ENCODE results near the gene RAMP2.
"Not testable (repeated sequence)": the region's sequence is repeated elsewhere in the genome, so short reads cannot be mapped to it uniquely, and the experiment has no call there.

The RAMP2 gene

DNA sequence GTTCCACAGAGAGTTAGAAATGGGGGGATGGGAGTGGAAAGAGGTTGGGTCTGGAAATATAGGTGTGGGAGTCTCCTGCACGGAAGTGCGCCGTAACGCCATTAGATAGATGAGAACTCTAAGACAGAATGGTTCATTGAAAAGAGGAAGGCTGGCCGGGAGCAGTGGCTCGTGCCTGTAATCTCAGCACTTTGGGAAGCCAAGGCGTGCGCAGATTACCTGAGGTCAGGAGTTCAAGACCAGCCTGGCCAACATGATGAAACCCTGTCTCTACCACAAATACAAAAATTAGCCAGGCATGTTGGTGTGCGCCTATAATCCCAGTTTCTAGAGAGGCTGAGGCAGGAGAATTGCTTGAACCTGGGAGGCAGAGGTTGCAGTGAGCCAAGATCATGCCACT, 7.0 kb downstream of the RAMP2 start:
- not testable (repeated sequence) for DNase-seq (ENCODE audit: low read depth, low spot score)

DNA sequence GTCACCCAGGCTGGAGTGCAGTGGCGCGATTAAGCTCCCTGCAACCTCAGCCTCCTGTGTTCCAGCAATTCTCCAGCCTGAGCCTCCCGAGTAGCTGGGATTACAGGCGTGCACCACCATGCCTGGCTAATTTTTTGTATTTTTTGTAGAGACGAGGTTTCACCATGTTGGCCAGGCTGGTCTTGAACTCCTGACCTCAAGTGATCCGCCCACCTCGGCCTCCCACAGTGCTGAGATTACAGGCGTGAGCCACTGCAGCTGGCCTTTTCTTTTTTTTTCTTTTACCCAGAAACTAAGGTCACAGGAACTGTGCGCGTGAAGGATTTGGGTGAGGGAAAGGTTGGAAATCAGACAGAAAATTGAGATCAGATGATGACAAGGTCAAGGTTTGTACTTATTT, 8.9 kb downstream of the RAMP2 start:
- DNase-seq (ENCODE audit: low read depth, low spot score), result not testable (repeated sequence)

DNA sequence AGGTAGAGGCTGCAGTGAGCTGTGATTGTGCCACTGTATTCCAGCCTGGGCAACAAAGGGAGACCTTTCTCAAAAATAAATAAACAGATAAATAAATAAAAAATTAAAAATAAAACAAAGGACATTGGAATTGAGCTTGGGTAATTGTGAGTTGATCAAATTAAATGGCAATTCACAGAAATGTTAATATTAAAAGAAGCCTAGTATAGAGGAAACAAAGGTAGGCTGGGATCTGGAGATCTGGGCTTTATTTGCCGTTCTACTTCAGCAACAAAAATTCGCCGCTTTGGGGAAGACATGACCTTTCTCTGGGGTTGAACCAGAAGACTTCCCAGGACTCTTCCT, 11.9 kb downstream of the RAMP2 start:
- no peak for DNase-seq (ENCODE audit: low read depth, low spot score)

DNA sequence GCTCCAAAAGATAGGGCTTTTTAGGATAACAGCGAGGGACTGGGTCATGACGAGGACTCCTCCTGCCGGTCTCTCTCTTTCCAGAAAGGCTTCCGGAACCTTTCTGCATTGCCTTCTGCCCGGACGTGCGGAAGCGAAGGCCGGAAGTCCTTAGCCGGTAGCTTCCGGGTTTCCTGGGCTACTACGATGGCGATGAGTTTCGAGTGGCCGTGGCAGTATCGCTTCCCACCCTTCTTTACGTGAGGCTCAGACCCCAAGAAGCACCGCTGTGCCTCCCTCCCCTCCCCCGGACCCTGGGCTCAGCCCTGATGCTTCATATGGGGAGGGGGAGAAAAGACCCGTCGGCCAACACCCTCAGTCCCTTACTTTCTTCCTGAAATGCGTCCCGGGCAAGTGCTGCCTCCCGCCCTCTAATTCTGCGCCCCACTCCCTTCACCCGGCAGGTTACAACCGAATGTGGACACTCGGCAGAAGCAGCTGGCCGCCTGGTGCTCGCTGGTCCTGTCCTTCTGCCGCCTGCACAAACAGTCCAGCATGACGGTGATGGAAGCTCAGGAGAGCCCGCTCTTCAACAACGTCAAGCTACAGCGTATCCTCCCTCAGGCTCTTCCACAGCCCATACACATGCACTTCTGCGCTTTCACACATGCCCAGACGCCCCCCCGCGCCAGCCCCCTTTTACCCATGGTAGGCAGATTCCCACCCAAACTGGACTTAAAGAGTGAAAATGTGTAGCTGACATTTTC, 12.4 kb downstream of the RAMP2 start, which contains the start of gene VPS25:
VPS25 (plus strand) TSS at position 160 of the 746 bp plus-strand sequence; CDS start at position 187, 27 bp downstream.
- peak; percentile 85 for DNase-seq (ENCODE audit: low read depth, low spot score)

DNA sequence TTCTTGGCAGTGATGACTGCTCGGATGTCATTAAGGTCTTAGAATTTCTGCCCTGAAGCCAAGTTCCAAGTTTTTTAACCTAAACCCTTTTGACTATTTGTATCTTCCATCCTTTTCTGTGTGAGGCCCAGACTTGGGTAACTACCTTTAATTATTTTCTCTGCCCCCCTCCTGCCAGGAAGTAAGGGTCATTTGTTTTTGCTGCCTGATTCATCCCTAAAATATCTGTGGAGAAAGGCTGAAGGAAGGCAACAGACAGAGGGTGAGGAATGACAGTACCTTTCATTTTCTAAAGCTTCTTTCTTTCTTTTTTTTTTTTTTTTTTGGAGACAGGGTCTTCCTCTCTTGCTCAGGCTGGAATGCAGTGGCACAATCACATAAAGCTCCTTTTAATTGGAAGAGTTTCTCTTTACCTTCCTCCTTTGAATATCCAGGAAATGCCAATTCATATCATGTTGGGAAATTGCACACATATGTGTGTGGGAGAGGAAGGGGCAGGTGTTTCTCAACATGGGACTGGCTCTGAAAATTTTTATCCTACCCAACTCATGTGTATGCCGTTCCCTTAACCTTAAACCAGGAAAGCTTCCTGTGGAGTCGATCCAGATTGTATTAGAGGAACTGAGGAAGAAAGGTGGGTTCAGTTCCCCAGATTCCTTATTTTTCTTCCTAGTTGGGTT, 13.2 kb downstream of the RAMP2 start:
- DNase-seq (ENCODE audit: low read depth, low spot score), result no peak

DNA sequence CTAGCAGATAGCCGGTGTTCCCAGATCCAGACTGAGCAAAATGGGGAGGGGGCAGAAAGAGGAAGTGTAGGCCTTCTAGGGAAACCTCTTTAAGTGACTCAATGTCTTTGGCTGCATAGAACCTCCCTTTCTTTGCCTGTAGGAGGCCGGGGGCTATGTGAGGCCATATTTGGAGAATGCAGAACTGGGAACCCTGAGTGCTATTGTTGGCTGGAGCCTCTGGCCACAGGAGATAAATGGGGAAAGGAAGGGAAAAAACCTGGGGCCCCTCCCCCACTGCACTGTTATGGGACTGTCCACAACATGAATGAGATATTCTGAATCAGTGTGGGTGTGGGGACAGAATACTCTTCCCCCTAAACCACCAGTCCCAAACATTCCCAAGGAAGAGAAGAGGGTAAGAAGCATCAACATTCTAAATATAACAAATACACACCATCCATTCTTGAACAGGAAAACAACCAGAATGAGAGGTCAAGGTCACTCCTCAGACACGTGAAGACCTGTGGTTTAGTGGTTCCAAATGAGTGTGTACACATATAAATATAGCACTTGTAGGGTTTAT, 14.6 kb downstream of the RAMP2 start:
- DNase-seq (ENCODE audit: low read depth, low spot score), result peak; percentile 13

DNA sequence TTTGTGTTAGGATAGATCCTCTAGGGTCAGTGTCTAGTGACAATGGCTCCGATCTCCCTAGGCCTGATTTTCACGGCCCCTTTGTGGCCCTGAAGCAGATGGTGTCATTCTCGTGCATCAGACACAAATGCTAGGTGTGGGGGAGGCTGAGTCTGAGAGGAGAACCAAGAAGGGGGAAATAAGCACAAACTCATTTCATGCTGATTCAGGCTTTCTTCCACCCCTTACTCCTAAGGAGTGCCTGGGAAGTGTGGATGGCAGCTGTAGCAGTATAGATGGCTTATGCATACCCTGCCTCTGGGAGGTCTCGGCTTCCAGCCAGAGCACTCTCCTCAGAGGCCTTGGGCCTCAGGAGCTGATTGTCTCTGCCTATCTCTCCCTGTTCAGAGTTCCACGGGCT, 17.5 kb downstream of the RAMP2 start:
- no peak for DNase-seq (ENCODE audit: low read depth, low spot score)

DNA sequence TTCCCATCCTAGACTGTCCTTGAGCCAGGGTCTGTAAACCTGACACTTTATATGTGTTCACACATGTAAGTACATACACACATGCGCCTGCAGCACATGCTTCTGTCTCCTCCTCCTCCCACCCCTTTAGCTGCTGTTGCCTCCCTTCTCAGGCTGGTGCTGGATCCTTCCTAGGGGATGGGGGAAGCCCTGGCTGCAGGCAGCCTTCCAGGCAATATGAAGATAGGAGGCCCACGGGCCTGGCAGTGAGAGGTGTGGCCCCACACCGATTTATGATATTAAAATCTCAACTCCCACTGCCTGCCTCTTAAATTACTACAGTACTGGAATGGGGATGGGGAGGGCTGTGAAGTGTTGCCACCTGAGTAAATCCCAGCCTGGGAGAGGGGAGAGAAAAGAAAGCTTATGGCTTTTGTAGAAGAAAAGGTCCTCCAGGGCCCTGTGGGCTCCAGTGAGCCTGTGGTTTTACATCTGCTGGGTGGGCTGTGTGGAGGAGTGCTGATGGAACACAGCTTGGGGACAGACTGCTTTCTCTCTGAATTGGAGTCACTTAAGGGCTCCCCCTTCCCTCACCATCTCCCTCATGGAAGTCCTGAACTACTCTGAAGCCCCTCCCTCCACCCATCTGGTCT, 18.4 kb downstream of the RAMP2 start:
- DNase-seq (ENCODE audit: low read depth, low spot score), result peak; percentile 10

DNA sequence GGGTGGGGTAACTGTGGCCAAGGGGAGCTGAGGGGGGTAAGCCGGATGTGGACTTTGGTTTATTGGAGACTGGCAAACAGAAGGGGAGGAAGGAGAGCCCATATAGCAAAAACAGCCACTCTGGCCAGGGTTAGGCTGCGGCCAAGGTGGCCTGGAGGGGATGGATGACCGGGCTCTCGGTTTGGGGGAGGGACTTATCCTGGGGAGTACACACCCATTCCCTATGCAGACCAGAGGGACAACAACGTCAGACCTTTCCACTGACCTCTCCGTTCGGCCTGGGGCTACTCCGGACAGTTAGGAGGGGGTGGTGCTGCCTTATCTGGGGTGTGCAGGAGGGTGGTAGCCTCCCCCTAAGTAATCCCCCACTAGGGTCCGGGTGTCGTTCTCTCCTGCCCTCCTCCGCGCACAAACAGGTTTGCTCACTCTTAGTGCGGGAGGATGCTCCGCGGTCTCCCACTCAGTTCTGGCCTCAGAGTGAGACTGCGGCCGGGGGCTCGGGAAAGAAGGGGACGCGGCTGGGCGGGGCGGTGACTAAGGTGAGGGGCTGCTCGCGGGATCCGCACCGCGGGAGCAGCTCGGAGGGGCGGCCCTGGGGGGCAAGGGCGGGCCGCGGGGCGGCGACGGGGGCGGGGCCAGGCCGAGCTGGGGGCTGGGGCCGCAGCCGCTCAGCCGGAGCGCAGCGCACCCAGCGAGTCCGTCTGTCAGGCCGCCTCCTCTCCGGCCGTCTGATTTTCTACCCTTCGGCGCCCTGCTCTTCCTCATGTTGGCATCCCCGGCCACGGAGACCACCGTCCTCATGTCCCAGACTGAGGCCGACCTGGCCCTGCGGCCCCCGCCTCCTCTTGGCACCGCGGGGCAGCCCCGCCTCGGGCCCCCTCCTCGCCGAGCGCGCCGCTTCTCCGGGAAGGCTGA, 19.2 kb downstream of the RAMP2 start, which contains the start of gene WNK4:
WNK4 (plus strand) TSS at position 675 of the 915 bp plus-strand sequence; CDS start at position 764, 89 bp downstream.
- DNase-seq (ENCODE audit: low read depth, low spot score), result peak; percentile 67

DNA sequence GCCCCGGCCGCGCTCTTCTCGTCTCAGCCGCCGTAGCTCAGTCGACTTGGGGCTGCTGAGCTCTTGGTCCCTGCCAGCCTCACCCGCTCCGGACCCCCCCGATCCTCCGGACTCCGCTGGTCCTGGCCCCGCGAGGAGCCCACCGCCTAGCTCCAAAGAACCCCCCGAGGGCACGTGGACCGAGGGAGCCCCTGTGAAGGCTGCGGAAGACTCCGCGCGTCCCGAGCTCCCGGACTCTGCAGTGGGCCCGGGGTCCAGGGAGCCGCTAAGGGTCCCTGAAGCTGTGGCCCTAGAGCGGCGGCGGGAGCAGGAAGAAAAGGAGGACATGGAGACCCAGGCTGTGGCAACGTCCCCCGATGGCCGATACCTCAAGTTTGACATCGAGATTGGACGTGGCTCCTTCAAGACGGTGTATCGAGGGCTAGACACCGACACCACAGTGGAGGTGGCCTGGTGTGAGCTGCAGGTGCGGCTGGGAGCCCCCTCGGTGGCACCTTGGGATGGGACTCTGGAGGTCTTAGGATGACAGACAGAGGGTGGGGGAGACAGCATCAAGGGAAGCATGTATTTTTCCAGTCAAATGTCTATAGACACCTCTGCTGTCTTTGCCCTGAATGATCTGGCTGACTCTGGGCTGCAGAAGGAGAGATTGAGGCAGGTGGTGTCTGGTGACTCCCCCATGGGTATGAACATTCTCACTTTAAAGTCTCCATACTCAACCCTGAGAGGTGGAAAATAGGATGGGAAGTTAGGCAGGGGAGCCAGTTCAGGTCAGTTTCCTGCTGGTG, 20.0 kb downstream of the RAMP2 start:
- DNase-seq (ENCODE audit: low read depth, low spot score), result no peak

DNA sequence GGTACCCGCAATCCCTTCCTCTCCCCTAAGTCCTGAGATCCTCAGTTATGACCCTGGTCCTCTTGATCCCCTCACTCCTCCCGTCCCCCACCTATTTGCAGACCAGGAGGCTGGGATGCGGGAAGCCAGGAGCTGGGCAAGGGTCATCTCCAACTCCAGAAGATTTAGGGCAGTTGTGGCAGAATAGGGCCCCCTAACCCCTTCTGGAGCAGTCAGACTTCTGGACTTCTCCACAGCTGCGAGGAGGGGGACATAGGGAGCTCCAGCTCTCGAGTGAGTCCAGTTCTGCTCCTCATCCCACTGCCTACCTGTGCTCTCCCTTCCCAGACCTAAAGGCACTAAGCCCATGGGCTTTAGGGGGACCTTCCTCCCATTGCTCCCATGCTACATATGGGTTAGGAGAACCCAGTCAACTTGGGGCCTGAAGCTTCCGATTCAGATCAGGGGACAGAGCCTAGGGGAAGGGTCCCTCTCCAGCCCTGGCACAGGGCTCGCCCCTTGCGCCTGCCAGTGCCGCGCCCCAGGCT, 20.7 kb downstream of the RAMP2 start:
- DNase-seq (ENCODE audit: low read depth, low spot score), result no peak

DNA sequence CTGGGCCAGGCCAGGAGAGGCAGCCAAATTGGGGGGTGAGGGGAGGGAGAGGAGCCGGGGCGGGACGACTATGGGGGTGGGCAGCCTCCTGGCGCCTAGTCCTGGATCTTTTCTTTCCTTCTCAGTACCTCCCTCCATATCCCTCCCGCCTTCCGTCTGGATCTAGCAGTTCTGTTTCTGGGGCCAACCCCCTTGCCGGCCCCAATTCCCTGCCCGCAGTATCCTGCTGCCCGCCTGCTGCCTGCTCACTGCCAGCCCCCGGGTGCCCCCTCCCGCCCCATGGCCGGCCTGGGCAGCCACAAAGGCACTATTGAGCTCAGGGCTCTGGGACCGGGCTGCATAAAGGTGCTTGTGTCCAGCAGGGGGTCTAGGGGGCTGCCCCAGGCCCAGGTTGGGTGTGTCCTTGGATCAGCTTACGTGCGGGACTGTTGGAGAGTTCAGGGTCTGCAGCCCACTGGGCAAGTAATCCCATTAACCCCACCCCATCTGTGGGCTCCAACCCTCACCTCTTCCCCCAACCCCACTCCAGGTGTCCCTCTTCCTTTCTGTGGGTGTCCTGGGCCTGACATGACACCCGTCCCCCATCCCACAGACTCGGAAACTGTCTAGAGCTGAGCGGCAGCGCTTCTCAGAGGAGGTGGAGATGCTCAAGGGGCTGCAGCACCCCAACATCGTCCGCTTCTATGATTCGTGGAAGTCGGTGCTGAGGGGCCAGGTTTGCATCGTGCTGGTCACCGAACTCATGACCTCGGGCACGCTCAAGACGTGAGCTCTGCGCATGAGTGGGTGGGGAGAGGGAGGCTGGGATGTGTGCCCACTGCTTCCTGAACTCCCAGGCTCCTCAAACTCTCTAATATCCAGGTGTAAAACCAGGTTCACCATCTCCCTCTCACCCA, 21.4 kb downstream of the RAMP2 start:
- no peak for DNase-seq (ENCODE audit: low read depth, low spot score)

DNA sequence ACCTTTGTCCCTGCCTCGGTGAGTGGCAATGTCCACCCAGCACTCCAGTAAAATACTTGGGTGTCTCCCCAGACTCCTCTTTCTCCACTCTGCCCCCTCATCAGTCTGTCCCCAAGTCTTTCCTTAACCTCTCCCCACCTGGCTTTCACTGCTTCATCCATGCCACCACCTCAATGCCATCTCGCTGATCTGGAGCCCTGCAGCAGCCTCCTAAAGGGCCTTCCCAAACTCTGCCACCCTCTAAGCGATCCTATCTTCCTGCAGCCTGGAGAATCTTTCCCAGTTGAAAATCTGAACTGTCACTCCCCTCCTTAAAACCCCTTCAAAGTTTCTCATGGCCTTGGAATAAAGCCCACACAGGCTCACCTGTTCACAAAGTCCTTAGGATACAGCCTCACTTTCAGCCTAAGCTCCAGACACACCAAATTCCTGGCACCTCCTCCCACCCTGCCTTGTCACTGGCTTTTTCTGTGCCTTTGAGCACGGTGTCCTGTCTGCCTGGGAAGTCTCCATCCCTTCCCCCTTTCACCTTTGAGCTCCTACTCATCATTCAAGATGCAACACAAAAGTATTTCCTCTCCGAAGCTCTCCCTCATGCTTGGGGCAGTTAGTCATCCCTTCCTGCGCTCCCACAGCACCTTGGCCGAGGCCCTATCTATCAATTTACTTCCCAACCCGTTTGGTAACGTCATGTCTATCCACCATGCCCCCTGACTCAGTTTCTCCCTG, 22.2 kb downstream of the RAMP2 start:
- peak; percentile 37 for DNase-seq (ENCODE audit: low read depth, low spot score)

DNA sequence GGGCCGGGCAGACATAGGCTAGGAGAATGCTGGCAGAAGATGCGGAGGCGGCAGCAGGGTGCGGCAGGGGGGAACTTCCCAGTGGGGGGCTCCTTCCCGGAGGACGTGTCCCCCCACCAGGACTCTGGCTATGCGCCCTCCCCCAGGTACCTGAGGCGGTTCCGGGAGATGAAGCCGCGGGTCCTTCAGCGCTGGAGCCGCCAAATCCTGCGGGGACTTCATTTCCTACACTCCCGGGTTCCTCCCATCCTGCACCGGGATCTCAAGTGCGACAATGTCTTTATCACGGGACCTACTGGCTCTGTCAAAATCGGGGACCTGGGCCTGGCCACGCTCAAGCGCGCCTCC, 22.7 kb downstream of the RAMP2 start:
- no peak for DNase-seq (ENCODE audit: low read depth, low spot score)

DNA sequence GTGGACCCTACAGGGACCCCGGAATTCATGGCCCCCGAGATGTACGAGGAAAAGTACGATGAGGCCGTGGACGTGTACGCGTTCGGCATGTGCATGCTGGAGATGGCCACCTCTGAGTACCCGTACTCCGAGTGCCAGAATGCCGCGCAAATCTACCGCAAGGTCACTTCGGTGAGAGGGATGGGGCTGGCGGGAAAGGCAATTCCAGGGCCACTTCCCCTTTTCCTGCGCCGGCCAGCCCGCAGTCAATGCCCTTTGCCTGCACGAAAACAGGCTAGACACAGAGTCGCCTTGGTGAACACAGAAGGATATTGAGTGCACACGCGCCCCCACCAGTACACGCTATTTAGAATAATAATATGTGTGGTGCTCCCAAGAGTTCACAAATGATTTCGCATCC, 23.4 kb downstream of the RAMP2 start:
- no peak for DNase-seq (ENCODE audit: low read depth, low spot score)

DNA sequence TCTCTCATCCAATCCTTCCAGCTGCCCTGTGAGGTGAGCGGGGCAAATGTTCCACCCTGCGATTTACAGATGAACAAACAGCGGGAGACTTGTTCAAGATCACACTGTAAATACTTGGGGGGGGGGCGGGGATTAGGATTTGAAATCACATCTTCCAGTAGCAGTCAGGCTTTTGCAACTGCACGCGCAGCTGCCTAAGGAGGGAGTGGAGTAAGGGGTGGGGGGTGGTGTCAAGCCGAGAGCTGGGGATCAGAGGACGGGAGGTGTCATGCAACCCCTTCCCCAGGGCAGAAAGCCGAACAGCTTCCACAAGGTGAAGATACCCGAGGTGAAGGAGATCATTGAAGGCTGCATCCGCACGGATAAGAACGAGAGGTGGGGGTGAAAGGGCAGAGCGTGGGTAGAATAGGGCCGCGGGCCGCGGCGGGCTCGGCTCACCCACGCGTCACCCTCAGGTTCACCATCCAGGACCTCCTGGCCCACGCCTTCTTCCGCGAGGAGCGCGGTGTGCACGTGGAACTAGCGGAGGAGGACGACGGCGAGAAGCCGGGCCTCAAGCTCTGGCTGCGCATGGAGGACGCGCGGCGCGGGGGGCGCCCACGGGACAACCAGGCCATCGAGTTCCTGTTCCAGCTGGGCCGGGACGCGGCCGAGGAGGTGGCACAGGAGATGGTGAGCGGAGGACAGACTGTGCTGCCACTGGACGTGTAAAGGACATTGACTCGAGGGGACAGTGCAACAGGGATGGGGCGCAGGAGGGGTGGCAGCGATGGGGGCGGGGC, 24.0 kb downstream of the RAMP2 start:
- no peak for DNase-seq (ENCODE audit: low read depth, low spot score)

DNA sequence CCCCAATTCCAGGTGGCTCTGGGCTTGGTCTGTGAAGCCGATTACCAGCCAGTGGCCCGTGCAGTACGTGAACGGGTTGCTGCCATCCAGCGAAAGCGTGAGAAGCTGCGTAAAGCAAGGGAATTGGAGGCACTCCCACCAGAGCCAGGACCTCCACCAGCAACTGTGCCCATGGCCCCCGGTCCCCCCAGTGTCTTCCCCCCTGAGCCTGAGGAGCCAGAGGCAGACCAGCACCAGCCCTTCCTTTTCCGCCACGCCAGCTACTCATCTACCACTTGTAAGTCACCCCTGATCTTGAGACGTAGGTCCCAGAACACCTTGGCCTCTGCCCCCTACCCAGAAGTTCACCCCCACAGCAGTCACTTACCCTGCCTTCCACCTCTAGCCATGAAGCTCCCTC, 26.2 kb downstream of the RAMP2 start:
- no peak for DNase-seq (ENCODE audit: low read depth, low spot score)

DNA sequence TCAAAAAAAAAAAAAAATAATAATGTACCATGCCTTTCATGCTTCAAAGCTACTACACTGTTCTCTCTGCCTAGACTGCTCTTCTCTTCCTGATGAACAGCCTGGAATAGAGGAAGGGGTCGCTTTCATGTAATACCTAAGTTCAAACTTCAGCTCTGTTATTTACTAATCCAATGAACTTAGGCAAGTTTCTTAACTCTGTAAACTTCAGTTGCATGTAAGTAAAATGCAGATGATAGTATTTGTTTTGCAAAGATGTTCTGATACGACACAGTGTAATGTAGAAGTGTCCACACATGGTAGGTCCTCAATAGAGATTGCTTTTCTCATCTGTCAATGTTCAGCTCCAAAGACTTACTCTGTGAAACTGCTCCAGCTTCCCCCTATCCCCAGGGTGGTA, 30.9 kb downstream of the RAMP2 start:
- no peak for DNase-seq (ENCODE audit: low read depth, low spot score)
